ACC112 (cell line): ENCODE results near the gene TNFAIP8L3.

Experiments
- H2AFZ ChIP-seq: fragments of 200-600 bp; sonication (generic); one replicate; pipeline ENCODE4 v1.6.0; 2017; ENCODE audit warnings: antibody characterized with exemption, low read length; ENCODE audit not compliant: unreplicated experiment
- H3K27ac ChIP-seq: fragments of 200-600 bp; sonication (generic); 2 replicates; pipeline ENCODE4 v1.5.1; 2014; ENCODE audit warnings: low read depth, mild to moderate bottlenecking, antibody characterized with exemption, low read length, moderate library complexity
- H3K27me3 ChIP-seq: fragments of 200-600 bp; sonication (generic); 2 replicates; pipeline ENCODE4 v1.6.1; 2014; ENCODE audit warnings: mild to moderate bottlenecking, antibody characterized with exemption, low read length, moderate library complexity, mixed read lengths; ENCODE audit not compliant: insufficient read depth
- H3K36me3 ChIP-seq: fragments of 200-600 bp; sonication (generic); 2 replicates; pipeline ENCODE4 v1.6.1; 2016; ENCODE audit warnings: mild to moderate bottlenecking, antibody characterized with exemption, low read length, moderate library complexity, mixed read lengths; ENCODE audit not compliant: insufficient read depth
- H3K4me1 ChIP-seq: fragments of 200-600 bp; sonication (generic); one replicate; pipeline ENCODE4 v1.6.1; 2016; ENCODE audit warnings: low read length, mixed read lengths; ENCODE audit not compliant: insufficient read depth, unreplicated experiment, control insufficient read depth
- H3K4me3 ChIP-seq: fragments of 200-600 bp; sonication (generic); 2 replicates; pipeline ENCODE4 v1.5.1; 2014; ENCODE audit warnings: mild to moderate bottlenecking, low read depth, low read length
- H3K79me2 ChIP-seq: fragments of 200-600 bp; sonication (generic); one replicate; pipeline ENCODE4 v1.6.0; 2016; ENCODE audit warnings: low read length; ENCODE audit not compliant: control insufficient read depth, unreplicated experiment, insufficient read depth

The TNFAIP8L3 gene

DNA sequence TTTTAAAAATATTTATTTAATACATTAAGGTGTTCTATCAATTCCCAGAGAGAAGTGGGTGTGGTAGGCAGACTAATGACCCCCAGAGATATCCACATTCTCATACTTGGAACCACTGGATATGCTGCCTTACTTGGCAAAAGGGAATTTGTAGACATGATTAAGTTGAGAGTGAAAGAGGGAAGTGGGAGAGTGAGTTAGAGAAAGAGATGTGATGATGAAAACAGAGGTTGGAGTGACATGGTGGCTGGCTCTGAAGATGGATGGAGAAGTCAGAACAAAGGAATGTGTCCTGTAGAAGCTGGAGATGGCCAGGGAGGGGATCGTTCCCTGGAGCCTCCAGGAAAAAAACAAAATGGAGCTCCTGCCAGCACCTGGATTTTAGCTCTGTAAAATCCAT is 32.0 kb downstream of the TNFAIP8L3 start:
- Histone ChIP-seq H3K79me2 (peaks cover 10% of the 10 kb centered on the region), H3K36me3 (peaks cover 9% of the 10 kb centered on the region)

DNA sequence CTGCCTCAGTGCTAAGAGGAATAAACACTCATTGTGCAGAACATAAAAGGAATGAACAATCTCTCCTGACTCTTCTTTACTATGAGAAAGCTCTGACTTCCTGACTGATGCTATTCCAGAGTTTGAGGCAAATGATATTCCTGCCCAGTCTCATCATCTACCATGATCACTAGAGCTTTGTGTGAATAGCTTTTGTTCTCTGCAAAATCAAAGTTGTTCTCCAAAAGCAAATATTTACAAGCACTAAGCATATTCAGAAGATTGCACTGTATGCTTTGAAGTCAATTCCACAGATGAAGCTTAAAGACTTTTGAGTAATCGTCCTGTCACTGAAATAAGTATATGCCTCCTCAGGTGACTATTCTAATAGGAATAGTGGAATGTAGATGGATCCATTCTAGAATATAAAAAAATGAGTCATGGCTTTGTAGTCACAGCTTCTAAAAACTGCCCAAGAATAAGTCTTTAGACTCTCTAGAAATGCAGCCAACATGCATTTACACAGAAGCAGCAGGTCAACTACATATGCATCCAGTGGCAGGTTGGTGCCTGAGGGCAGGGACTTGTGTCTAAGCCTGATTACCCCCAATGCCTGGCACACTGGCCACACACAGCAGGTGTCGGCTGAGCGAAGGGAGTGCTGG is 34.6 kb downstream of the TNFAIP8L3 start:
- Histone ChIP-seq H3K27me3 (no peaks in the 10 kb centered on the region), H3K36me3 (peaks cover 23% of the 10 kb centered on the region), H3K4me1 (no peaks in the 10 kb centered on the region), H2AFZ (no peak overlapping the region), H3K79me2 (peaks cover 10% of the 10 kb centered on the region), H3K4me3 (no peak overlapping the region), H3K27ac (no peak overlapping the region)

More for the DNA sequence above, 32.0 kb downstream of the TNFAIP8L3 start:
- no peak overlapping the region for H3K27ac ChIP-seq
- H3K4me3 ChIP-seq, result no peak overlapping the region
- H3K27me3 ChIP-seq, result no peaks in the 10 kb centered on the region
- H3K4me1 ChIP-seq, result peaks cover 3% of the 10 kb centered on the region
- no peak overlapping the region for H2AFZ ChIP-seq

DNA sequence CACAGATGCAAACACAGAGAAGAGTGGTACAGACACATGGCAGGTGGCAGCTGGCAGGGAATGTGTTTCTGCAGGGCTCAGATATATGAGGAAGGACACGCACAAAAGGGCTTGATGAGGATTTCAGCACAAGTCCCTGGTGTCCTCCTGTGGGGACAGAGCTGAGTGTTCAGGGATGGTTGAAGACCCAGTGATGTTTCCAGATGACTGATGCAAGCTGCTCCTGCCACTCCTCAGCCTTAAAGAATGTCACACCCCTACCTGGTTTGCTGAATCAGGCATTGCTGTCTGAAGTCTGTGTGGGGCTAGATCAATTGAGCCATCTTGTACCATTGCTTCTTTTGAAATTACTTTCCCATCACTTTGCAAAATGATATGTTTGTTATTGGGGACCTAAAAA is 40.2 kb downstream of the TNFAIP8L3 start:
- no peak overlapping the region for H2AFZ ChIP-seq
- no peaks in the 10 kb centered on the region for H3K27me3 ChIP-seq
- no peak overlapping the region for H3K27ac ChIP-seq
- H3K4me1 ChIP-seq, result no peaks in the 10 kb centered on the region
- peaks cover 6% of the 10 kb centered on the region for H3K79me2 ChIP-seq
- no peak overlapping the region for H3K4me3 ChIP-seq
- peaks cover 29% of the 10 kb centered on the region for H3K36me3 ChIP-seq

GRCh38 chr15:51053571-51053970 is 41.1 kb downstream of the TNFAIP8L3 start:
- peaks cover 25% of the 10 kb centered on the region for H3K36me3 ChIP-seq
- no peak overlapping the region for H2AFZ ChIP-seq
- H3K27me3 ChIP-seq, result no peaks in the 10 kb centered on the region
- H3K79me2 ChIP-seq, result peaks cover under 1% of the 10 kb centered on the region
- H3K4me3 ChIP-seq, result no peak overlapping the region
- H3K27ac ChIP-seq, result no peak overlapping the region
- no peaks in the 10 kb centered on the region for H3K4me1 ChIP-seq

DNA sequence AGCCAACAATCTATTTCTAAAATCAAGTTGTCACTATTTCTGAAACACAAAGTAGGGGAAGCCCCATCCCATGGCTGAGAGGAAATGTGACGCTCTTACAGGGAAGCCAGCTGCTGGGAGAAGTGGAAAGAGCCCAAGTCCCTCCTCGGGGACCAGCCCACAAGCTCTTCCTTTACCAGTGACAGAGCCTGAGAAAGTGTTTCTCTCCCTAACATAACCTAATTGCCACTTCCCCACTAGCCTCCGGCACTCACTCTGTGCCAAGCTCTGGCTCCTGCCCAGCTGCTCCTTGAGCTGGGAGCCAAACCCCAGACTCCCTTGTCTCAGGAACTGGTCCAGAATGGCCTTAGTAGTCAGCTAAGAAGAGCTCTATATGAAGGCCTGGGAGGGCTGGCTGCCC is 42.9 kb downstream of the TNFAIP8L3 start:
- peaks cover 13% of the 10 kb centered on the region for H3K36me3 ChIP-seq
- H2AFZ ChIP-seq, result no peak overlapping the region
- H3K27ac ChIP-seq, result no peak overlapping the region
- H3K4me3 ChIP-seq, result no peak overlapping the region
- no peaks in the 10 kb centered on the region for H3K79me2 ChIP-seq
- H3K27me3 ChIP-seq, result no peaks in the 10 kb centered on the region
- H3K4me1 ChIP-seq, result peaks cover 11% of the 10 kb centered on the region

DNA sequence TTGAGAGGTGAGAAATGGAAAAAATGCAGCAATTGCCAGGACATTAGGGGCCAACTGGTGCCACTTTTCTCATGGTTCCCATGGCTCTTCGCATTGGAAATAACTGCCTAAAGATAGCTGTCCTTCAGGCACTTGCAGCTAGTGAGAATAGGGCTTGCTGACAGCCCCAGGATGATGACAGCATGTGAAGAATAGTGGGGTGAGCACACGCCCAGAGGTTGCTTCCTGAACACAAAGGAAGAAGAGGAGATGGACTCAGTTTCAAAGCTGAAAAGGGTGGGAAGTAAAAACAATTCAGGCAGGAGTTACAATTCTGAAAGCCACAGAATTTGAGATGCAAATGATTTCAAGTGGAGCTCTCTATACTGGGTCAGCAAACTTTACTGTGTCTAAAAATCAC is 45.6 kb downstream of the TNFAIP8L3 start:
- Histone ChIP-seq H2AFZ (no peak overlapping the region), H3K4me3 (no peak overlapping the region), H3K27me3 (no peaks in the 10 kb centered on the region), H3K79me2 (no peaks in the 10 kb centered on the region), H3K27ac (no peak overlapping the region), H3K4me1 (peaks cover 12% of the 10 kb centered on the region), H3K36me3 (no peaks in the 10 kb centered on the region; the same call in 1 of the 2 replicates)

DNA sequence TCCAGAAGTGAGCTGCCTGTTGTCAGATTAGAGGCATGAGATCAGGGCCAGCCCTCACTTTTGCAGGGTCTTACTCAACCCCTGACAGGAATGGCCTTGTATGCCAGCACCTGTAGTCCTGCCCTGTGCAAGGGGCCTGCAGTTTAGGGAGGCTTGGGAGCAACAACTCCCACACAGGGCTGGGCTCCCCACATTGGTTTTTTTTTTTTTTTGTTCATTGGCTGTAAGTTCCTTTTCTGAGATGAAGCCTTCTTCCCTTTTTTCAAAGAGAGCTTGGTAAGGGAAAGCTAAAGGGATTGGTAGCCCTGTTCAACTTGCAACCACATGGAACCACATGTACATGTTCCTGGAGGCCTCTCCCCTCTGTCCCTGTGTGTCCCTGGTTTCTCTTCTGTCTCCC is 46.4 kb downstream of the TNFAIP8L3 start:
- H3K4me3 ChIP-seq, result no peak overlapping the region
- H3K27me3 ChIP-seq, result no peaks in the 10 kb centered on the region
- H3K79me2 ChIP-seq, result no peaks in the 10 kb centered on the region
- H3K36me3 ChIP-seq, result no peaks in the 10 kb centered on the region
- no peak overlapping the region for H3K27ac ChIP-seq
- no peak overlapping the region for H2AFZ ChIP-seq
- H3K4me1 ChIP-seq, result peaks cover 12% of the 10 kb centered on the region

- H2AFZ ChIP-seq, result no peak overlapping the region
- no peaks in the 10 kb centered on the region for H3K36me3 ChIP-seq
- H3K4me1 ChIP-seq, result peaks cover 12% of the 10 kb centered on the region
- H3K27me3 ChIP-seq, result no peaks in the 10 kb centered on the region
- H3K79me2 ChIP-seq, result no peaks in the 10 kb centered on the region
- H3K27ac ChIP-seq, result no peak overlapping the region
- no peak overlapping the region for H3K4me3 ChIP-seq
Measured at GRCh38 chr15:51046799-51047449, 47.8 kb downstream of the TNFAIP8L3 start.

- Histone ChIP-seq H3K79me2 (no peaks in the 10 kb centered on the region), H3K27ac (no peak overlapping the region), H3K4me1 (peaks cover 12% of the 10 kb centered on the region), H2AFZ (no peak overlapping the region), H3K4me3 (no peak overlapping the region), H3K36me3 (no peaks in the 10 kb centered on the region), H3K27me3 (no peaks in the 10 kb centered on the region)
Measured at GRCh38 chr15:51046016-51046415, 48.7 kb downstream of the TNFAIP8L3 start.

DNA sequence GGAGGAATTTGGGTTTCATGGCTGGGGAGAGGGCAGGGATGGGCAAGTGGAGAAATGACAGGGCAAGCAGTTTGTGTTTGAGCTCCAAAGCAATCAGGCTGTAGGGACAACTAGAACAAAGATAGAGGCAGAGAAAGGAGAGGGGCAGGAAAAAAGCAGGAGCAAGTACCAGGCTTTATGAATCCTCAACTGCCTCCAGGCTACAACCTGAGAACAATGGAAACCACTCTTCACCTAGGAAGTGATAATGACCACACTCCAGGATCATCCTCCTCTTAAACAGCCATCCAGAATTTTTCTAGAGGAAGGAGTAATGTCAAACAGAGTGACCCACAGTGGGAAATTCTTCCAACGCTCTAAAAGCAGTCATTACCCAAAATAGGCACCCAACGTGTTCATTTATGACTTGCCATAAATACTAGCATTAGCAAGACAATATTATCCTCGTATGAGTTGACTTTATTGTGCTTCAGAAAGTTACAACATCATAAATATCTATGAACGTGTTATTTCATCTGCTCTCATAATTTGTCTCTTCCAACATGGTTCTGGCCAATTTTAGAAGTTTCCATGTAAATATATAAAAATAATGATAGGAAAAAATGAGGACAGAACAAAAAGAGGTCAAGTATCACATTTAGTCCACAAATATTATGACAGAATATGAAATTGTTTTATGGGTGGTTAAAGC is 50.5 kb downstream of the TNFAIP8L3 start:
- Histone ChIP-seq H3K27ac (no peak overlapping the region), H2AFZ (no peak overlapping the region), H3K27me3 (no peaks in the 10 kb centered on the region), H3K79me2 (no peaks in the 10 kb centered on the region), H3K4me1 (peaks cover 12% of the 10 kb centered on the region), H3K4me3 (no peak overlapping the region), H3K36me3 (no peaks in the 10 kb centered on the region)

DNA sequence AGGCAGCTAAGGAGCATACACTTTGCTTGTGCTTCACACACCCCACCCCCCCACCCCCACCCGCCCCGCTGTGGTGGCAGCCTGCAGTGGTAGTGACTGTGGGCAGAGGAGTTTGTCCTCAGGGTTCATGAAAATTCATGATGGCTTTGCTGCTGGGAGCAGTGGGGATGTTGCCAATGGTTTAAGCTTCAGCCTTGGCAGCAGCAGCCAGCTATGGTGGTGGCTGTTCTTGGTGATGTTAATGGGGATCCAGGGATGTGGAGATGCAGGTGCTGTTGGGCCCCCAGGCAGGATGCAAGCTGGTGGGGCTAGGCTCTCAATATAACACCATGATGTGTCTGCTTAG is 55.8 kb downstream of the TNFAIP8L3 start:
- no peaks in the 10 kb centered on the region for H3K79me2 ChIP-seq
- H3K4me1 ChIP-seq, result no peaks in the 10 kb centered on the region
- H3K4me3 ChIP-seq, result no peak overlapping the region
- no peak overlapping the region for H2AFZ ChIP-seq
- no peak overlapping the region for H3K27ac ChIP-seq
- no peaks in the 10 kb centered on the region for H3K36me3 ChIP-seq
- no peaks in the 10 kb centered on the region for H3K27me3 ChIP-seq
